H1 (cell line): ENCODE results near the gene VDAC2. TPM values are rescaled to one million over a fixed set of nuclear protein-coding genes. Genes with fewer than 3 reads are reported as not detected.

Source experiments
- CTCF ChIA-PET: fragments of 300-600 bp; sonication (Branson Sonifier 250); formaldehyde crosslinking; loops from one replicate; lab custom pipeline; 2021; ENCODE audit not compliant: partially characterized antibody; lab: Charles Lee
- POLR2A ChIA-PET: fragments of 300-600 bp; sonication (Branson Sonifier 250); formaldehyde crosslinking; loops from one replicate; lab custom pipeline; 2021; ENCODE audit warnings: inconsistent platforms; ENCODE audit not compliant: partially characterized antibody; lab: Charles Lee
- DNase-seq, 2 experiments: peaks; one replicate each; pipeline versions ENCODE4 v3.0.0 to v3.0.0-alpha.2; 2010 to 2022; ENCODE audit warnings: low spot score in 2 of 2, low read depth in 1 of 2, mixed read lengths in 1 of 2
- FAIRE-seq: peaks from 2 replicates; lab custom pipeline; 2011; peaks lifted over from hg19 to GRCh38; lab: Jason Lieb, UNC
- H2AFZ ChIP-seq: 2 replicates; pipeline ENCODE4 v1.8.1; 2012; ENCODE audit warnings: low read length, inconsistent platforms
- H2AK5ac ChIP-seq: 2 replicates; pipeline ENCODE4 v1.6.1; 2013; ENCODE audit warnings: low read depth, low read length
- H2BK120ac ChIP-seq: replicated peaks from 2 replicates; pipeline ENCODE3; 2013; ENCODE audit warnings: low read depth, low read length, inconsistent platforms
- H2BK12ac ChIP-seq: 2 replicates; pipeline ENCODE4 v1.6.1; 2013; ENCODE audit warnings: low read depth, low read length
- H2BK15ac ChIP-seq: 2 replicates; pipeline ENCODE4 v1.6.1; 2013; ENCODE audit warnings: low read length
- H2BK20ac ChIP-seq: 2 replicates; pipeline ENCODE4 v1.6.1; 2013; ENCODE audit warnings: low read length
- H2BK5ac ChIP-seq: 2 replicates; pipeline ENCODE4 v1.6.1; 2013; ENCODE audit warnings: low read depth, low read length
- H3K14ac ChIP-seq: 2 replicates; pipeline ENCODE4 v1.6.1; 2013; ENCODE audit warnings: inconsistent platforms; ENCODE audit not compliant: insufficient read length
- H3K18ac ChIP-seq: 2 replicates; pipeline ENCODE4 v1.6.1; 2013; ENCODE audit warnings: low read length; ENCODE audit errors: extremely low read depth
- H3K23ac ChIP-seq: 2 replicates; pipeline ENCODE4 v1.6.1; 2013; ENCODE audit warnings: inconsistent platforms; ENCODE audit not compliant: insufficient read length
- H3K23me2 ChIP-seq: 2 replicates; pipeline ENCODE4 v1.6.1; 2013; ENCODE audit warnings: low read depth, low read length
- H3K27ac ChIP-seq: 2 replicates; pipeline ENCODE4 v1.6.1; 2011; ENCODE audit warnings: low read depth, low read length, inconsistent platforms
- H3K27me3 ChIP-seq, 4 experiments: replicated peaks in 1 of 4; 1 replicate in 1 of 4; 2 replicates in 3 of 4; pipeline versions ENCODE4 v1.6.1 to v1.8.1; 2011 to 2013; ENCODE audit warnings: low read length in 3 of 4, mild to moderate bottlenecking in 3 of 4, inconsistent platforms in 2 of 4, mixed read lengths in 2 of 4, moderate library complexity in 1 of 4; ENCODE audit not compliant: control insufficient read depth in 3 of 4, insufficient read depth in 3 of 4; ENCODE audit errors: extremely low read depth in 1 of 4
- H3K36me3 ChIP-seq, 4 experiments: 2 replicates each; pipeline versions ENCODE4 v1.6.1 to v1.8.1; 2011 to 2013; ENCODE audit warnings: mild to moderate bottlenecking in 4 of 4, low read length in 3 of 4, moderate library complexity in 2 of 4, control low read depth in 1 of 4, inconsistent platforms in 1 of 4; ENCODE audit not compliant: insufficient read depth in 4 of 4, control insufficient read depth in 2 of 4
- H3K4ac ChIP-seq: replicated peaks from 2 replicates; pipeline ENCODE3; 2013; ENCODE audit warnings: low read length, low read depth, mixed read lengths, inconsistent platforms; ENCODE audit not compliant: insufficient read length
- H3K4me1 ChIP-seq, 4 experiments: replicated peaks in 1 of 4; 1 replicate in 1 of 4; 2 replicates in 3 of 4; pipeline versions ENCODE4 v1.6.1 to v1.8.1; 2011 to 2013; ENCODE audit warnings: low read length in 3 of 4, inconsistent platforms in 2 of 4, mixed read lengths in 1 of 4; ENCODE audit not compliant: insufficient read depth in 4 of 4, control insufficient read depth in 3 of 4
- H3K4me2 ChIP-seq, 2 experiments: 2 replicates each; pipeline versions ENCODE4 v1.6.1 to v1.8.1; 2011 to 2013; ENCODE audit warnings: low read depth in 2 of 2, low read length in 2 of 2, control low read depth in 1 of 2, inconsistent platforms in 1 of 2, mild to moderate bottlenecking in 1 of 2; ENCODE audit not compliant: insufficient read depth in 1 of 2
- H3K4me3 ChIP-seq, 4 experiments: fragments of 200-600, 300-600 bp in 1 of 4; sonication (generic), shearing (Covaris generic), sonication (Bioruptor Twin) in 1 of 4; 2 replicates each; pipeline versions ENCODE4 v1.5.1 to v1.8.1; 2011 to 2016; ENCODE audit warnings: low read length in 4 of 4, low read depth in 3 of 4, control low read depth in 2 of 4, inconsistent platforms in 2 of 4, mild to moderate bottlenecking in 2 of 4, mixed read lengths in 1 of 4, moderate library complexity in 1 of 4; ENCODE audit not compliant: insufficient read depth in 2 of 4; ENCODE audit errors: extremely low read depth in 1 of 4
- H3K56ac ChIP-seq: replicated peaks from 2 replicates; pipeline ENCODE3; 2013; ENCODE audit warnings: low read depth, mild to moderate bottlenecking, mixed read lengths, low read length, inconsistent platforms; ENCODE audit not compliant: insufficient read length
- H3K79me1 ChIP-seq: 2 replicates; pipeline ENCODE4 v1.6.1; 2013; ENCODE audit warnings: low read depth, low read length, control low read depth
- H3K79me2 ChIP-seq, 2 experiments: 2 replicates each; pipeline versions ENCODE4 v1.6.1 to v1.8.1; 2012 to 2013; ENCODE audit warnings: low read length in 2 of 2, mild to moderate bottlenecking in 2 of 2, inconsistent platforms in 1 of 2; ENCODE audit not compliant: insufficient read depth in 2 of 2, control insufficient read depth in 1 of 2
- H3K9ac ChIP-seq, 4 experiments: replicated peaks in 1 of 4; 1 replicate in 1 of 4; 2 replicates in 3 of 4; pipeline versions ENCODE4 v1.6.1 to v1.8.1; 2011 to 2013; ENCODE audit warnings: low read depth in 3 of 4, low read length in 3 of 4, control low read depth in 2 of 4, mild to moderate bottlenecking in 2 of 4, moderate library complexity in 2 of 4, inconsistent platforms in 1 of 4; ENCODE audit errors: extremely low read depth in 1 of 4
- H3K9me3 ChIP-seq, 2 experiments: 2 replicates each; pipeline versions ENCODE4 v1.6.1 to v1.8.1; 2012 to 2013; ENCODE audit warnings: mild to moderate bottlenecking in 2 of 2, moderate library complexity in 2 of 2, control low read depth in 1 of 2, inconsistent platforms in 1 of 2, low read depth in 1 of 2, low read length in 1 of 2, mixed read lengths in 1 of 2; ENCODE audit not compliant: insufficient read depth in 2 of 2
- H4K20me1 ChIP-seq, 2 experiments: replicated peaks in 1 of 2; 2 replicates each; pipeline versions ENCODE3 to v1.8.1; 2011 to 2013; ENCODE audit warnings: inconsistent platforms in 2 of 2, low read length in 2 of 2, mild to moderate bottlenecking in 1 of 2; ENCODE audit not compliant: insufficient read depth in 2 of 2, control insufficient read depth in 1 of 2
- H4K5ac ChIP-seq: 2 replicates; pipeline ENCODE4 v1.6.1; 2013; ENCODE audit warnings: low read length, low read depth, mixed read lengths, inconsistent platforms; ENCODE audit not compliant: insufficient read length
- H4K8ac ChIP-seq: 2 replicates; pipeline ENCODE4 v1.8.0; 2013; ENCODE audit warnings: mild to moderate bottlenecking, moderate library complexity, low read length, inconsistent platforms; ENCODE audit not compliant: insufficient read depth; ENCODE audit errors: extremely low read depth
- H4K91ac ChIP-seq: replicated peaks from 2 replicates; pipeline ENCODE3; 2013; ENCODE audit warnings: low read length, mixed read lengths, inconsistent platforms; ENCODE audit not compliant: insufficient read length
- ASH2L ChIP-seq: fragments of 200-600, 300-600 bp; sonication (generic); IDR thresholded peaks from one replicate; pipeline ENCODE4 v1.7.1; 2017; ENCODE audit warnings: low read length
- CBX5 ChIP-seq: fragments of 300-800, 300-1000 bp; sonication (generic); IDR thresholded peaks from 2 replicates; pipeline ENCODE4 v1.7.1; 2016; ENCODE audit warnings: antibody characterized with exemption, low read length, low read depth
- EP300 ChIP-seq, 2 experiments: IDR thresholded peaks; 1 replicate in 1 of 2; 2 replicates in 1 of 2; pipeline ENCODE4 v1.6.1; 2011 to 2012; ENCODE audit warnings: low read depth in 2 of 2, low read length in 2 of 2, mild to moderate bottlenecking in 2 of 2, borderline replicate concordance in 1 of 2, inconsistent platforms in 1 of 2, moderate library complexity in 1 of 2
- HDAC2 ChIP-seq, 2 experiments: fragments of 300-600 bp in 1 of 2; sonication (generic) in 1 of 2; IDR thresholded peaks; 2 replicates each; pipeline ENCODE4 v1.6.1; 2011 to 2012; ENCODE audit warnings: low read depth in 2 of 2, low read length in 2 of 2, mild to moderate bottlenecking in 2 of 2, moderate library complexity in 2 of 2, borderline replicate concordance in 1 of 2, inconsistent platforms in 1 of 2
- JUN ChIP-seq: IDR thresholded peaks from 2 replicates; pipeline ENCODE4 v1.6.1; 2011; ENCODE audit warnings: low read depth, mild to moderate bottlenecking, improper control_type of control experiment, low read length
- POLR2AphosphoS5 ChIP-seq: IDR thresholded peaks from 2 replicates; pipeline ENCODE4 v1.6.1; 2011; ENCODE audit warnings: low read depth, low read length
- SUZ12 ChIP-seq: fragments of 200-600 bp; sonication (generic); IDR thresholded peaks from 2 replicates; pipeline ENCODE4 v1.6.1; 2012; ENCODE audit warnings: mild to moderate bottlenecking, inconsistent platforms, low read length, moderate library complexity, mixed read lengths
- TAF1 ChIP-seq: IDR thresholded peaks from 2 replicates; pipeline ENCODE4 v1.6.1; 2011; ENCODE audit warnings: mild to moderate bottlenecking, low read depth, low read length
- TAF7 ChIP-seq: optimal IDR thresholded peaks from 2 replicates; pipeline ENCODE3; 2011; ENCODE audit warnings: low read depth, mild to moderate bottlenecking, inconsistent platforms, low read length, moderate library complexity, borderline replicate concordance
- TCF12 ChIP-seq: IDR thresholded peaks from 2 replicates; pipeline ENCODE4 v1.6.1; 2011; ENCODE audit warnings: low read depth, mild to moderate bottlenecking, low read length
- WGBS, 2 experiments: shearing (Covaris generic) in 1 of 2; methylation state at CpG; one replicate each; pipeline versions ENCODE4 v1.1.6 to v1.1.7; 2013 to 2015; ENCODE audit warnings: low lambda C conversion rate in 2 of 2, mixed read lengths in 2 of 2, inconsistent platforms in 1 of 2, low coverage in 1 of 2, missing lambda C conversion rate in 1 of 2; ENCODE audit not compliant: insufficient replicate concordance in 2 of 2, insufficient coverage in 1 of 2, insufficient read length in 1 of 2; ENCODE audit errors: extremely low coverage in 1 of 2, missing lambda C conversion rate in 1 of 2; 5-methylcytosine and 5-hydroxymethylcytosine counted together
- polyA plus RNA-seq, 7 experiments: library from polyadenylated mRNA; depleted of rRNA in 3 of 7; stranded (reverse) in 5 of 7; unstranded in 2 of 7; fragments of >200 nt in 5 of 7; fragments of 200-250 nt in 2 of 7; gene quantifications; 1 replicate in 5 of 7; 2 replicates in 1 of 7; 4 replicates in 1 of 7; pipeline versions ENCODE4 v1.2.1 to v1.2.3, GENCODE V29; 2011 to 2013; ENCODE audit warnings: missing spikeins in 2 of 7, mixed read lengths in 2 of 7
- total RNA-seq: library from RNA; stranded (reverse); fragmentation: NEBNext Ultra II Directional; extraction: Animal tissue kit (Norgen Biotek cat#: 25700); gene quantifications from 2 replicates; pipeline ENCODE4 v1.2.1, GENCODE V29; 2021

Gene VDAC2
- total and polyA plus RNA-seq, 2 of the 8 experiments (the other 6 are each of a cell fraction or from before 2014, with no cell fraction given) = 89.8 to 284 TPM

DNA sequence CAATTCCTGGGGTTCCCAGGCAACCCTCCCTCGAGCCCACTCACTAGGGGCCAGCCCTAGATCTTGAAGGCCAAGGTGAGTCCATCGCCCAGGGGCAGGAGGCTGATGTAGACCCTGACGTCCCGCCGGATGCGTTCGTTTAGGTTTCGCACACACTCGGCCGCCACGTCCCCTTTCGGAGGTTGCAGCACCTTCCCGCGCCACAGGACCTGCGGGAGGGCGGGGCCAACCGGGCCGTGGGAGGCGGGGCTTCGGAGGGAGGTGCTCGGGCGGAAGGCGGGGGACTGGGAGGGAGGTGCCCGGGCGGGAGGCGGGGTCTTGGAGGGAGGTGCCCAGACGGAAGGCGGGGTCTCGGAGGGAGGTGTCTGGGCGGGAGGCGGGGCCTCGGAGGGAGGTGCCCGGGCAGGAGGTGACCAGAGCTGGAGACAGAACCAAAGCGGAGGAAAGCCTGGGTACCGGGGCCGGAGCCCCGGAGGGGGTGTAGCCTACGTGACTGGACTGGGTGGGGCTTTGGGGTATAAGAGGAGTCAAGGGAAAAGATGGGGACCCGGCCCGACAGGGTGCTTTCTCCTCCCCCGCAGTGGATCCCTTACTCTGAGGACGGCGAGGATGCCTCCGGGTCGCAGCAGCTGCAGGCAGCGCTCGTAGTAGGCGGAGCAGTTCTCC lies 23.6 kb downstream of the VDAC2 start:
- peaks cover 2 to 3% of the 10 kb centered on the region in 2 experiments for H4K20me1 ChIP-seq
- H3K4me1 ChIP-seq = peaks cover 0 to 15% (median 10%) of the 10 kb centered on the region in 4 experiments; a peak in 6 of 7 replicates
- no peaks in the 10 kb centered on the region for H3K27me3 ChIP-seq
- no peak overlapping the region; the same call in 1 of the 2 replicates for H2BK20ac ChIP-seq
- peak overlapping the region; percentile 93 for H2BK5ac ChIP-seq
- H3K79me2 ChIP-seq = peaks cover 0 to 2% of the 10 kb centered on the region in 2 experiments; a peak in 1 of 4 replicates
- no peak overlapping the region for H3K23ac ChIP-seq
- H2BK15ac ChIP-seq = peak overlapping the region; percentile 46; the same call in 1 of the 2 replicates
- 2% methylated on average over 25 of the region's 48 CpGs; no CpG with 5 or more reads in 1 of the 2 experiments for WGBS, 2 experiments
- no peak for FAIRE-seq
- H3K9ac ChIP-seq = peak overlapping the region in 3 of 4 experiments; percentile 63 to 70 (median 67); a peak in 6 of 7 replicates
- peak overlapping the region; percentile 90 for H4K8ac ChIP-seq
- H3K36me3 ChIP-seq = peaks cover 13 to 35% (median 16%) of the 10 kb centered on the region in 4 experiments
- peak overlapping the region; percentile 83 to 93 for H3K4me2 ChIP-seq
- no peak overlapping the region for H2BK120ac ChIP-seq
- peak overlapping the region; percentile 36; the same call in 1 of the 2 replicates for H2AFZ ChIP-seq
- peak overlapping the region; percentile 95 for H3K18ac ChIP-seq
- H3K23me2 ChIP-seq = peaks cover 13% of the 10 kb centered on the region; the same call in 1 of the 2 replicates
- H4K91ac ChIP-seq = peak overlapping the region; percentile 81
- ChIA-PET CTCF (interaction anchor here (0.6 to 18.9 kb wide), 13 partner anchors 11 to 161 kb away, joined by 3 to 209 read pairs (median 18); partner anchors contain the start of gene VDAC2), POLR2A (interaction anchor here (0.6 to 27.6 kb wide), 12 partner anchors 12 to 1875 kb away, joined by 3 to 801 read pairs (median 4); partner anchors contain the start of genes SAMD8 and VDAC2)
- no peak overlapping the region for H3K4ac ChIP-seq
- no peaks in the 10 kb centered on the region for H3K9me3 ChIP-seq
- 0 out of 2 replicates have a peak overlapping the region, but pooled peaks have one; percentile 75 for H2BK12ac ChIP-seq
- no peak overlapping the region for H3K14ac ChIP-seq
- no peak overlapping the region for H3K56ac ChIP-seq
- H2AK5ac ChIP-seq = no peak overlapping the region
- H3K79me1 ChIP-seq = no peaks in the 10 kb centered on the region
- peak overlapping the region; percentile 48; the same call in 1 of the 2 replicates for H3K27ac ChIP-seq
- DNase-seq = peak; percentile 93 to 99
- peak overlapping the region; percentile 87 for H4K5ac ChIP-seq
- peak overlapping the region; percentile 27 to 70 (median 64) for H3K4me3 ChIP-seq
- TF ChIP-seq HDAC2 (IDR thresholded peaks at IDR 0.05; ENCODE audit: borderline replicate concordance in 1 of 2, low read depth in 2 of 2, low read length in 2 of 2) = no peak
- no peak for TF ChIP-seq TCF12
- TF ChIP-seq SUZ12 = no peak
- peak; percentile 54; the same call in 1 of the 2 replicates for TF ChIP-seq TAF1
- no peak for TF ChIP-seq CBX5
- TF ChIP-seq POLR2AphosphoS5 = peak; percentile 76; the same call in 1 of the 2 replicates
- TF ChIP-seq EP300 (IDR thresholded peaks at IDR 0.05; ENCODE audit: borderline replicate concordance in 1 of 2, low read depth in 2 of 2, low read length in 2 of 2) = no peak
- no peak for TF ChIP-seq TAF7
- no peak for TF ChIP-seq ASH2L
- TF ChIP-seq JUN = no peak
